Liver (tissue), 3 donors: ENCODE data around the gene ANO4.
"Not testable (repeated sequence)": the region's sequence is repeated elsewhere in the genome, so short reads cannot be mapped to it uniquely, and the experiment has no call there.

Source experiments
- ATF3 ChIP-seq: IDR thresholded peaks from 2 replicates; pipeline ENCODE4 v1.6.1; 2016; ENCODE audit warnings: antibody characterized with exemption
- CTCF ChIP-seq: fragments of 150-350 bp; IDR thresholded peaks from 2 replicates; pipeline ENCODE4 v1.5.1; 2017; ENCODE audit warnings: improper control_type of control experiment, low read depth, low read length; ENCODE audit not compliant: missing input control
- EGR1 ChIP-seq, 2 donors: IDR thresholded peaks; 2 replicates each; pipeline ENCODE4 v1.6.1; 2016 to 2018; ENCODE audit warnings: antibody characterized with exemption in 2 of 2, low read depth in 2 of 2
- GABPA ChIP-seq, 2 donors: IDR thresholded peaks in 1 of 2; conservative IDR thresholded peaks in 1 of 2; 2 replicates each; pipeline ENCODE4 v1.6.1; 2016; ENCODE audit warnings: antibody characterized with exemption in 2 of 2, mild to moderate bottlenecking in 1 of 2, moderate library complexity in 1 of 2
- MAX ChIP-seq: IDR thresholded peaks from 2 replicates; pipeline ENCODE4 v1.6.1; 2016; ENCODE audit warnings: antibody characterized with exemption
- NR2F2 ChIP-seq: IDR thresholded peaks from 2 replicates; pipeline ENCODE4 v1.6.1; 2016; ENCODE audit warnings: antibody characterized with exemption
- RAD21 ChIP-seq, 2 donors: IDR thresholded peaks; 2 replicates each; pipeline ENCODE4 v1.6.1; 2016; ENCODE audit warnings: antibody characterized with exemption in 2 of 2, mild to moderate bottlenecking in 2 of 2
- REST ChIP-seq: IDR thresholded peaks from 2 replicates; pipeline ENCODE4 v1.6.1; 2016; ENCODE audit warnings: antibody characterized with exemption, mild to moderate bottlenecking
- SP1 ChIP-seq: IDR thresholded peaks from 2 replicates; pipeline ENCODE4 v1.6.1; 2018; ENCODE audit warnings: antibody characterized with exemption, mild to moderate bottlenecking
- YY1 ChIP-seq: IDR thresholded peaks from 2 replicates; pipeline ENCODE4 v1.6.1; 2016; ENCODE audit warnings: antibody characterized with exemption, mild to moderate bottlenecking
- TF ChIP-seq, protein P1 (sequence below): IDR thresholded peaks from 2 replicates; pipeline ENCODE4 v1.6.1; 2016; ENCODE audit warnings: antibody characterized with exemption
- donor health status: healthy.
- donor health status: healthy.

- not testable (repeated sequence) for TF ChIP-seq CTCF; RAD21 (IDR thresholded peaks at IDR 0.05); MAX; ATF3; EGR1 (IDR thresholded peaks at IDR 0.05; ENCODE audit: low read depth in 2 of 2); SP1; REST; YY1; NR2F2; GABPA (IDR thresholded peaks at IDR 0.05 in 1 of 2, conservative IDR thresholded peaks at IDR 0.05 in 1 of 2)
- TF ChIP-seq, protein P1, sequence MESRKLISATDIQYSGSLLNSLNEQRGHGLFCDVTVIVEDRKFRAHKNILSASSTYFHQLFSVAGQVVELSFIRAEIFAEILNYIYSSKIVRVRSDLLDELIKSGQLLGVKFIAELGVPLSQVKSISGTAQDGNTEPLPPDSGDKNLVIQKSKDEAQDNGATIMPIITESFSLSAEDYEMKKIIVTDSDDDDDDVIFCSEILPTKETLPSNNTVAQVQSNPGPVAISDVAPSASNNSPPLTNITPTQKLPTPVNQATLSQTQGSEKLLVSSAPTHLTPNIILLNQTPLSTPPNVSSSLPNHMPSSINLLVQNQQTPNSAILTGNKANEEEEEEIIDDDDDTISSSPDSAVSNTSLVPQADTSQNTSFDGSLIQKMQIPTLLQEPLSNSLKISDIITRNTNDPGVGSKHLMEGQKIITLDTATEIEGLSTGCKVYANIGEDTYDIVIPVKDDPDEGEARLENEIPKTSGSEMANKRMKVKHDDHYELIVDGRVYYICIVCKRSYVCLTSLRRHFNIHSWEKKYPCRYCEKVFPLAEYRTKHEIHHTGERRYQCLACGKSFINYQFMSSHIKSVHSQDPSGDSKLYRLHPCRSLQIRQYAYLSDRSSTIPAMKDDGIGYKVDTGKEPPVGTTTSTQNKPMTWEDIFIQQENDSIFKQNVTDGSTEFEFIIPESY: not testable (repeated sequence)
Measured at GRCh38 chr12:101062508-101062907, 267.9 kb downstream of the ANO4 start.
